HCT116 (cell line): ENCODE results near the gene ZNF490. TPM values are rescaled to one million over a fixed set of nuclear protein-coding genes. Genes with fewer than 3 reads are reported as not detected.

ENCODE experiments used
- ATAC-seq: fragments of 200-7000 bp; cut with Tn5 transposase; 2 replicates; pipeline ENCODE4 v1.9.1; 2020; ENCODE audit warnings: mild to moderate bottlenecking, moderate library complexity
- BruUV-seq: library from RNA; stranded (reverse); fragments of 400-500 nt; replicated peaks from 2 replicates; lab custom pipeline; 2021; lab: Mats Ljungman, UMichigan
- CTCF ChIA-PET: fragments of 300-600 bp; sonication (Branson Sonifier 250); formaldehyde crosslinking; loops from one replicate; lab custom pipeline; 2021; ENCODE audit warnings: antibody characterized with exemption; lab: Charles Lee
- POLR2A ChIA-PET: fragments of 300-600, 350-600 bp; sonication (Branson Sonifier 250); formaldehyde crosslinking; loops from one replicate; lab custom pipeline; 2021; ENCODE audit warnings: antibody characterized with exemption; lab: Charles Lee
- RAD21 ChIA-PET, 2 experiments: fragments of 300-600 bp; sonication (Branson Sonifier 250); formaldehyde crosslinking; loops; one replicate each; lab custom pipeline; 2023; ENCODE audit warnings: low total read pairs in 2 of 2; ENCODE audit not compliant: uncharacterized antibody in 2 of 2, unreplicated experiment in 2 of 2, low non-redundant PET in 1 of 2; lab: Charles Lee
- DNase-seq: peaks from one replicate; pipeline ENCODE4 v3.0.0-alpha.2; 2010; ENCODE audit warnings: low read depth, low spot score
- H2AFZ ChIP-seq: fragments of 200-600 bp; shearing (Covaris generic), sonication (generic); 2 replicates; pipeline ENCODE4 v1.6.1; 2017; ENCODE audit warnings: low read depth, mixed run types, mixed read lengths, antibody characterized with exemption, low read length; ENCODE audit not compliant: poor library complexity, severe bottlenecking
- H3K27ac ChIP-seq: 2 replicates; pipeline ENCODE4 v1.5.1; 2012; ENCODE audit warnings: low read depth, low read length
- H3K27me3 ChIP-seq: fragments of 200-600 bp; sonication (generic); 2 replicates; pipeline ENCODE4 v1.6.1; 2016; ENCODE audit warnings: mixed run types, low read length, mixed read lengths; ENCODE audit not compliant: insufficient read depth
- H3K36me3 ChIP-seq, 2 experiments: fragments of 200-500 bp in 1 of 2; fragments of 200-600 bp in 1 of 2; sonication (Bioruptor generic) in 1 of 2; sonication (generic) in 1 of 2; 2 replicates each; pipeline versions ENCODE4 v1.5.1 to v1.6.1; 2014 to 2016; ENCODE audit warnings: low read length in 2 of 2, inconsistent platforms in 1 of 2, mixed read lengths in 1 of 2, mixed run types in 1 of 2; ENCODE audit not compliant: insufficient read depth in 2 of 2, control insufficient read depth in 1 of 2
- H3K4me1 ChIP-seq, 2 experiments: fragments of 200-600 bp in 1 of 2; sonication (generic) in 1 of 2; 2 replicates each; pipeline versions ENCODE4 v1.5.1 to v1.6.1; 2012 to 2017; ENCODE audit warnings: low read length in 2 of 2, inconsistent platforms in 1 of 2, mild to moderate bottlenecking in 1 of 2, mixed read lengths in 1 of 2, mixed run types in 1 of 2, moderate library complexity in 1 of 2; ENCODE audit not compliant: insufficient read depth in 2 of 2, control insufficient read depth in 1 of 2
- H3K4me2 ChIP-seq: fragments of 200-600 bp; sonication (generic); 2 replicates; pipeline ENCODE4 v1.6.1; 2017; ENCODE audit warnings: mixed run types, low read length, mixed read lengths
- H3K4me3 ChIP-seq, 2 experiments: fragments of 200-600 bp in 1 of 2; sonication (generic) in 1 of 2; replicated peaks in 1 of 2; 2 replicates each; pipeline ENCODE4 v1.5.1; 2011 to 2016; ENCODE audit warnings: low read length in 2 of 2, control low read depth in 1 of 2, low read depth in 1 of 2, mild to moderate bottlenecking in 1 of 2, mixed read lengths in 1 of 2, mixed run types in 1 of 2
- H3K79me2 ChIP-seq: fragments of 200-600 bp; sonication (generic); 2 replicates; pipeline ENCODE4 v1.6.1; 2017; ENCODE audit warnings: mild to moderate bottlenecking, mixed run types, low read length, moderate library complexity, mixed read lengths; ENCODE audit not compliant: insufficient read depth
- H3K9ac ChIP-seq: fragments of 200-600 bp; sonication (generic); 2 replicates; pipeline ENCODE4 v1.6.1; 2016; ENCODE audit warnings: low read length, mixed read lengths
- H3K9me2 ChIP-seq: fragments of 200-600 bp; sonication (generic), shearing (Covaris generic); 2 replicates; pipeline ENCODE4 v1.6.1; 2017; ENCODE audit warnings: mixed run types, mild to moderate bottlenecking, moderate library complexity; ENCODE audit not compliant: insufficient read depth
- H3K9me3 ChIP-seq, 2 experiments: fragments of 200-500 bp in 1 of 2; fragments of 200-600 bp in 1 of 2; sonication (Bioruptor generic) in 1 of 2; sonication (generic) in 1 of 2; 2 replicates each; pipeline ENCODE4 v1.6.1; 2014 to 2017; ENCODE audit warnings: low read length in 2 of 2, mixed read lengths in 2 of 2, inconsistent platforms in 1 of 2, low read depth in 1 of 2, mild to moderate bottlenecking in 1 of 2, mixed run types in 1 of 2, moderate library complexity in 1 of 2; ENCODE audit not compliant: control insufficient read depth in 1 of 2, insufficient read depth in 1 of 2
- H4K20me1 ChIP-seq: fragments of 200-600 bp; sonication (generic), shearing (Covaris generic); 2 replicates; pipeline ENCODE4 v1.6.1; 2017; ENCODE audit warnings: mixed run types, mild to moderate bottlenecking, moderate library complexity; ENCODE audit not compliant: insufficient read depth
- CBX3 ChIP-seq: IDR thresholded peaks from 2 replicates; pipeline ENCODE4 v1.6.1; 2012; ENCODE audit warnings: low read depth
- CEBPB ChIP-seq: IDR thresholded peaks from 2 replicates; pipeline ENCODE4 v1.6.1; 2012; ENCODE audit warnings: low read depth
- EZH2 ChIP-seq: fragments of 200-600 bp; sonication (generic); IDR thresholded peaks from 2 replicates; pipeline ENCODE4 v1.6.1; 2017; ENCODE audit warnings: antibody characterized with exemption, mixed run types
- EZH2phosphoT487 ChIP-seq: fragments of 200-600 bp; IDR thresholded peaks from 2 replicates; pipeline ENCODE4 v1.6.1; 2018; ENCODE audit warnings: antibody characterized with exemption, borderline replicate concordance
- JUND ChIP-seq: IDR thresholded peaks from 2 replicates; pipeline ENCODE4 v1.6.1; 2012
- MAX ChIP-seq: IDR thresholded peaks from 2 replicates; pipeline ENCODE4 v1.6.1; 2012
- POLR2A ChIP-seq: IDR thresholded peaks from 2 replicates; pipeline ENCODE4 v1.7.0; 2011; ENCODE audit warnings: borderline replicate concordance; ENCODE audit not compliant: insufficient read depth, insufficient read length; ENCODE audit errors: extremely low read depth
- SRF ChIP-seq: IDR thresholded peaks from 2 replicates; pipeline ENCODE4 v1.6.1; 2012; ENCODE audit warnings: low read depth
- TCF7L2 ChIP-seq: IDR thresholded peaks from 2 replicates; pipeline ENCODE4 v1.7.0; 2011; ENCODE audit warnings: borderline replicate concordance, inconsistent platforms; ENCODE audit not compliant: insufficient read depth, insufficient read length; ENCODE audit errors: extremely low read depth
- intact Hi-C: fragments of 100-400 bp; cut with micrococcal nuclease; formaldehyde crosslinking; loops from 2 replicates; pipeline ENCODE4 v1.10.0; 2022
- total RNA-seq: library from RNA; stranded (reverse); gene quantifications from one replicate; pipeline ENCODE4 v1.2.1, GENCODE V29; 2021; ENCODE audit not compliant: unreplicated experiment
- TF ChIP-seq, protein P1 (sequence below): IDR thresholded peaks from 2 replicates; pipeline ENCODE4 v1.6.1; 2012; ENCODE audit warnings: low read depth

ZNF490 gene
- total RNA-seq, 1 experiment from 2014 or later = 5.8 TPM

DNA sequence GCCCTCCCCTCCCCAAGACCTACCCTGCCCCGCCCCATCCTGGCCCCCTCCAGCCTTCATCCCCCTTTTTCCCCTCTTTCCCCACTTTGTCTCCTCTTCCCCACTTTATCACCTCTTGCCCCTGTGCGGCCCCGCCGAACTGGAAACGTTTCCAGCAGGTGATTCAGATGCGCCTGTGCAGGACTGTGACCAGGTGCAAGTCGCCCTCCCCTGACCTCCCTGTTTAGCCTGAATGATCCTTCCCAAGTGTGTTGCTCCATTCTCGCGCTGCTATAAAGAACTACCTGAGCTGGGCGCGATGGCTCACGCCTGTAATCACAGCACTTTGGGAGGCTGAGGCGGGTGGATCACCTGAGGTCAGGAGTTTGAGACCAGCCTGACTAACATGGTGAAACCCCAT lies 26.0 kb upstream of the ZNF490 start:
- RAD21 ChIA-PET = no interaction called here

More for the DNA sequence above, 26.0 kb upstream of the ZNF490 start:
- H3K9ac ChIP-seq = no peak overlapping the region
- CTCF ChIA-PET = no interaction called here
- TF ChIP-seq SRF = no peak
- no peak for TF ChIP-seq TCF7L2
- TF ChIP-seq CBX3 = no peak
- no peak for TF ChIP-seq MAX
- TF ChIP-seq CEBPB = no peak
- no peak for TF ChIP-seq JUND
- TF ChIP-seq EZH2phosphoT487 = no peak
- TF ChIP-seq, protein P1, sequence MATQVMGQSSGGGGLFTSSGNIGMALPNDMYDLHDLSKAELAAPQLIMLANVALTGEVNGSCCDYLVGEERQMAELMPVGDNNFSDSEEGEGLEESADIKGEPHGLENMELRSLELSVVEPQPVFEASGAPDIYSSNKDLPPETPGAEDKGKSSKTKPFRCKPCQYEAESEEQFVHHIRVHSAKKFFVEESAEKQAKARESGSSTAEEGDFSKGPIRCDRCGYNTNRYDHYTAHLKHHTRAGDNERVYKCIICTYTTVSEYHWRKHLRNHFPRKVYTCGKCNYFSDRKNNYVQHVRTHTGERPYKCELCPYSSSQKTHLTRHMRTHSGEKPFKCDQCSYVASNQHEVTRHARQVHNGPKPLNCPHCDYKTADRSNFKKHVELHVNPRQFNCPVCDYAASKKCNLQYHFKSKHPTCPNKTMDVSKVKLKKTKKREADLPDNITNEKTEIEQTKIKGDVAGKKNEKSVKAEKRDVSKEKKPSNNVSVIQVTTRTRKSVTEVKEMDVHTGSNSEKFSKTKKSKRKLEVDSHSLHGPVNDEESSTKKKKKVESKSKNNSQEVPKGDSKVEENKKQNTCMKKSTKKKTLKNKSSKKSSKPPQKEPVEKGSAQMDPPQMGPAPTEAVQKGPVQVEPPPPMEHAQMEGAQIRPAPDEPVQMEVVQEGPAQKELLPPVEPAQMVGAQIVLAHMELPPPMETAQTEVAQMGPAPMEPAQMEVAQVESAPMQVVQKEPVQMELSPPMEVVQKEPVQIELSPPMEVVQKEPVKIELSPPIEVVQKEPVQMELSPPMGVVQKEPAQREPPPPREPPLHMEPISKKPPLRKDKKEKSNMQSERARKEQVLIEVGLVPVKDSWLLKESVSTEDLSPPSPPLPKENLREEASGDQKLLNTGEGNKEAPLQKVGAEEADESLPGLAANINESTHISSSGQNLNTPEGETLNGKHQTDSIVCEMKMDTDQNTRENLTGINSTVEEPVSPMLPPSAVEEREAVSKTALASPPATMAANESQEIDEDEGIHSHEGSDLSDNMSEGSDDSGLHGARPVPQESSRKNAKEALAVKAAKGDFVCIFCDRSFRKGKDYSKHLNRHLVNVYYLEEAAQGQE = no peak
- no peak for TF ChIP-seq POLR2A
- no peak for TF ChIP-seq EZH2
- TF ChIP-seq, all 23 proteins: peak for 0
- intact Hi-C loops = no loop called here
- Histone ChIP-seq H4K20me1 (no peaks in the 10 kb centered on the region), H3K27ac (no peak overlapping the region), H3K4me3 (no peak overlapping the region), H3K36me3 (no peaks in the 10 kb centered on the region), H3K9me3 (peaks cover 0 to 4% of the 10 kb centered on the region in 2 experiments; a peak in 2 of 4 replicates), H3K27me3 (no peaks in the 10 kb centered on the region), H2AFZ (no peak overlapping the region), H3K4me2 (no peak overlapping the region), H3K4me1 (no peaks in the 10 kb centered on the region), H3K9me2 (no peaks in the 10 kb centered on the region), H3K79me2 (no peaks in the 10 kb centered on the region)
- no TSS peak for BruUV-seq
- DNase-seq (no peak), ATAC-seq (no peak)
- POLR2A ChIA-PET = no interaction called here
